Liver (tissue), 3 donors: ENCODE results near the gene GGTLC3.
"Not testable (repeated sequence)": the region's sequence is repeated elsewhere in the genome, so short reads cannot be mapped to it uniquely, and the experiment has no call there.

Experiments used
- CTCF ChIP-seq: fragments of 150-350 bp; IDR thresholded peaks from 2 replicates; pipeline ENCODE4 v1.5.1; 2017; ENCODE audit warnings: improper control_type of control experiment, low read depth, low read length; ENCODE audit not compliant: missing input control
- HNF4A ChIP-seq, 2 donors: conservative IDR thresholded peaks; 2 replicates each; pipeline ENCODE4 v1.6.1; 2016; ENCODE audit warnings: antibody characterized with exemption in 2 of 2, mild to moderate bottlenecking in 2 of 2
- MAX ChIP-seq: IDR thresholded peaks from 2 replicates; pipeline ENCODE4 v1.6.1; 2016; ENCODE audit warnings: antibody characterized with exemption
- RAD21 ChIP-seq, 2 donors: IDR thresholded peaks; 2 replicates each; pipeline ENCODE4 v1.6.1; 2016; ENCODE audit warnings: antibody characterized with exemption in 2 of 2, mild to moderate bottlenecking in 2 of 2
- RXRA ChIP-seq, 2 donors: IDR thresholded peaks; 2 replicates each; pipeline ENCODE4 v1.6.1; 2017 to 2018; ENCODE audit warnings: antibody characterized with exemption in 2 of 2, mild to moderate bottlenecking in 1 of 2
- SP1 ChIP-seq: IDR thresholded peaks from 2 replicates; pipeline ENCODE4 v1.6.1; 2018; ENCODE audit warnings: antibody characterized with exemption, mild to moderate bottlenecking
- YY1 ChIP-seq: IDR thresholded peaks from 2 replicates; pipeline ENCODE4 v1.6.1; 2016; ENCODE audit warnings: antibody characterized with exemption, mild to moderate bottlenecking
- donor health status: healthy.
- donor health status: healthy.

- not testable (repeated sequence) for TF ChIP-seq CTCF; MAX; SP1; RXRA (IDR thresholded peaks at IDR 0.05); HNF4A (conservative IDR thresholded peaks at IDR 0.05); YY1; RAD21 (IDR thresholded peaks at IDR 0.05)
Measured at GRCh38 chr22:18518061-18518460, at the start of gene GGTLC3.
